Progenitor cell of endocrine pancreas (in vitro differentiated cells): Measurements from ENCODE around the gene LYSMD3. TPM values are rescaled to one million over a fixed set of nuclear protein-coding genes. Genes with fewer than 3 reads are reported as not detected.

Source experiments
- DNase-seq: peaks from one replicate; pipeline ENCODE4 v3.0.0; 2021; ENCODE audit warnings: low spot score; ENCODE audit not compliant: unreplicated experiment
- H3K27ac Mint-ChIP-seq: 2 replicates; pipeline ENCODE4 v1.8.0; 2021; ENCODE audit warnings: mild to moderate bottlenecking, moderate library complexity, mixed read lengths
- H3K27me3 Mint-ChIP-seq: 2 replicates; pipeline ENCODE4 v1.8.0; 2021; ENCODE audit warnings: mixed read lengths
- H3K36me3 Mint-ChIP-seq: 2 replicates; pipeline ENCODE4 v1.8.0; 2022; ENCODE audit warnings: mixed read lengths; ENCODE audit not compliant: insufficient read depth
- H3K4me1 Mint-ChIP-seq: 2 replicates; pipeline ENCODE4 v1.8.0; 2021; ENCODE audit warnings: low read depth, mixed read lengths
- H3K4me3 Mint-ChIP-seq: 2 replicates; pipeline ENCODE4 v1.8.0; 2021; ENCODE audit warnings: low read depth, mild to moderate bottlenecking, moderate library complexity, mixed read lengths
- H3K9me3 Mint-ChIP-seq: 2 replicates; pipeline ENCODE4 v1.8.0; 2021; ENCODE audit warnings: low read depth, mixed read lengths
- total RNA-seq: library from RNA; stranded (reverse); gene quantifications from 2 replicates; pipeline ENCODE4 v1.2.1, GENCODE V29; 2021
- TF ChIP-seq, protein P1 (sequence below): fragments of 200-600 bp; sonication (generic); IDR thresholded peaks from one replicate; pipeline ENCODE4 v1.5.0; 2021; ENCODE audit warnings: antibody characterized with exemption, mild to moderate bottlenecking; ENCODE audit not compliant: unreplicated experiment

Gene LYSMD3
- total RNA-seq, 1 donor from 2014 or later: 16.4 TPM

DNA sequence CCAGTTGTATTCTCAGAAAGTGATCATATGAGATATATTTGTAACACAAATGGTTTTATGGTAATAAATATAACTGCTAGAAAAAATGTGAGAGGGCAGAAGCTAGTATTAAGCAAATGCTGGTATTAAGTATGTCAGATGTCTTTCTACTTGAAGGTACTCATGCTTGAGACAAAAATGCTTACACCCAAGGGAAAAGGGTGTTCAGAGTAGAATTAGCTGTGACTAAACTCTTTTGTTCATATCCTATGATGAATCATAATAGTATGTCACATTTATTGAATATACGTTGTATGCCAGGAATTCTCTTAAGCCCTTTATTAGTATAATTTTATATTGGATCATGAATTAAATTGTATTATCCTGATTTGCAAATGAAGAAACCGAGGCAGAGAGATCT is 31.4 kb upstream of the LYSMD3 start:
- no peak for DNase-seq
- Mint-ChIP-seq H3K9me3 (peaks cover 7% of the 10 kb centered on the region), H3K27ac (no peak overlapping the region), H3K4me3 (no peak overlapping the region), H3K27me3 (peaks cover 7% of the 10 kb centered on the region), H3K4me1 (peaks cover 26% of the 10 kb centered on the region), H3K36me3 (peaks cover 7% of the 10 kb centered on the region)
- TF ChIP-seq, protein P1, sequence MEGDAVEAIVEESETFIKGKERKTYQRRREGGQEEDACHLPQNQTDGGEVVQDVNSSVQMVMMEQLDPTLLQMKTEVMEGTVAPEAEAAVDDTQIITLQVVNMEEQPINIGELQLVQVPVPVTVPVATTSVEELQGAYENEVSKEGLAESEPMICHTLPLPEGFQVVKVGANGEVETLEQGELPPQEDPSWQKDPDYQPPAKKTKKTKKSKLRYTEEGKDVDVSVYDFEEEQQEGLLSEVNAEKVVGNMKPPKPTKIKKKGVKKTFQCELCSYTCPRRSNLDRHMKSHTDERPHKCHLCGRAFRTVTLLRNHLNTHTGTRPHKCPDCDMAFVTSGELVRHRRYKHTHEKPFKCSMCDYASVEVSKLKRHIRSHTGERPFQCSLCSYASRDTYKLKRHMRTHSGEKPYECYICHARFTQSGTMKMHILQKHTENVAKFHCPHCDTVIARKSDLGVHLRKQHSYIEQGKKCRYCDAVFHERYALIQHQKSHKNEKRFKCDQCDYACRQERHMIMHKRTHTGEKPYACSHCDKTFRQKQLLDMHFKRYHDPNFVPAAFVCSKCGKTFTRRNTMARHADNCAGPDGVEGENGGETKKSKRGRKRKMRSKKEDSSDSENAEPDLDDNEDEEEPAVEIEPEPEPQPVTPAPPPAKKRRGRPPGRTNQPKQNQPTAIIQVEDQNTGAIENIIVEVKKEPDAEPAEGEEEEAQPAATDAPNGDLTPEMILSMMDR: no peak

DNA sequence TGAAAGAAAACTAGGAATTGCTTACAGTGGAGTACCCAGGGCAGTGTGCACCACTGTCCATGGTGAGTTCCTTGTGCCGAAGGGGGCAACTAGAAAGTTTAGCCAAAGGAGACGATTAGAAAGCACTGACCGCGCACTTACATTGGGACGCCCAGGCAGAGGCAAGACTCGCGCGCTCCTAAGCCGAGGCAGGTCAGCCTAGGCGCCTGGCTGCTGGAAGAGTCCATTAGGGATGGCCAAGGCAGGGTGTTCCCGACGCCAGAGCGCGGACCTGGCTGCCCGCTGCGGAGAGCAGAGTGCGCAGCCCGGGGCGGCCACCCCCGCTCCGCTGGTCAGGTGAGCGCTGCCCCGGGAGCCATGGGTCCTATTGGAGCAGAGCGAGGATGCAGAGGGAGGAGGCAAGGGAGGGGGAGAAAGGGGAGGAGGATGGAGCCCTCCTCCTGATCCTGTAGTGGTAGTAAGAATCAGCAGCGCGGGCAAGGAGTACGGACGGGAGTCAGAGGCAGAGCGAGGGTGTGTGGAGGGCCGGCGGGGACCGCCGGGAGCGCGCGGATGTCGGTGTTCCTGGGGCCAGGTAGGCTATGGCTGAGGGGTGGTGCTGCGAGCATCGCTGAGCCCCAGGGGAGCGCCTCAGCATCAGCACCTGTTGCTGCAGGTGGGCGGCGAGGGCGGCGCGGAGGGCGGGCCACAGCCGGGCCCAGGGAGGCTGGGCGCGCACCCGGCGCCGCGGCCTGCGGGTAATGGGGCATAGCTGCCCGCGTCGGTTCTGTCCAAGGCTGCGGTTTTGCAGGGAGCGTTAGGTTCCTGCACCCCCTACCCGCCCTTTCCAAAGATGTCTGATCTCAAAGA is 29.2 kb upstream of the LYSMD3 start, which contains the start of gene ADGRV1:
ADGRV1 (plus strand) TSS at position 454 of the 849 bp plus-strand sequence; CDS start at position 553, 99 bp downstream.
- no peaks in the 10 kb centered on the region for H3K36me3 Mint-ChIP-seq
- DNase-seq: peak; percentile 91
- H3K9me3 Mint-ChIP-seq: no peaks in the 10 kb centered on the region
- H3K4me3 Mint-ChIP-seq: peak within 1 kb of the TSS; percentile 91
- H3K27me3 Mint-ChIP-seq: peaks cover 7% of the 10 kb centered on the region
- peaks cover 32% of the 10 kb centered on the region for H3K4me1 Mint-ChIP-seq
- TF ChIP-seq, protein P1: no peak
- peak within 1 kb of the TSS; percentile 97 for H3K27ac Mint-ChIP-seq

DNA sequence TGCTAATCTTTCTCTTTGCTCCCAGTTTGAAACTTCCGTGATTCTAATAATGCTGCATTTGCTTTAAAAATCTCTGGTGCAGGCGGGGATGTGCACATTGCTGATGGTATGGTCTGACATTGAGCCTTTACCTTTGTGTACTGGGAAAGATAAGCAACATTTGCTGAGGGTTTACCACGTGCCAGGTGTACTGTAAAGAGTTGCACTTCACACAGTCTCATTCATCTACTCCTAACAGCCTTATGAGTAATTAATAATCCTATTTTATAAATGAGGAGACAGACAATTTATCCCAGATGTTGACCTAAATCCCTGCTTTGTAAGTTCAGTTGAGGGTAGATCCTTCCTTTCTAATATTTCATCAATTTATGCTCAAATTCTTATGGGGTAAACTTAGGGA is 28.5 kb upstream of the LYSMD3 start:
- H3K4me3 Mint-ChIP-seq: peak overlapping the region; percentile 91
- TF ChIP-seq, protein P1: no peak
- H3K27ac Mint-ChIP-seq: peak overlapping the region; percentile 97
- H3K27me3 Mint-ChIP-seq: peaks cover 7% of the 10 kb centered on the region
- H3K4me1 Mint-ChIP-seq: peaks cover 32% of the 10 kb centered on the region
- DNase-seq: no peak
- H3K36me3 Mint-ChIP-seq: no peaks in the 10 kb centered on the region
- no peaks in the 10 kb centered on the region for H3K9me3 Mint-ChIP-seq

DNA sequence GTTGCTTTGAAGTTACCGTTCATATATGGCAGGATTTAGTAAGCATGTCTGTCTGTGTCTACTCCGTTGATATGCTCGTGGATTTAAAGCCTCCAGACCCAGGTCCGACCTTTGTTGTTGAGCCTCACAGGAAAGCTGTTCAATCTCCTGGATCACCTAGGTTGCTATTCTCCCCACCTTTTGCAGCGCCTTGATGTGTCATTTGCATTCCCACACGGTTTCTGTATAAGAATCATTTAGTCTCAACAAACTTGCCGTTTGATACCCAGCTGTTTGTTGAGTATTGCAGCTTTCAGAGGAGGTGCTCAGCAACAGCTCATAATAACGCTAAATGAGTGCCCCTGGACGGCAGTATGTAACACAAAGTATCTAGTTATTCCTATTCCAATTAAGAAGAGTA is 28.0 kb upstream of the LYSMD3 start:
- DNase-seq: no peak
- Mint-ChIP-seq H3K9me3 (no peaks in the 10 kb centered on the region), H3K27ac (no peak overlapping the region), H3K4me1 (peaks cover 32% of the 10 kb centered on the region), H3K36me3 (no peaks in the 10 kb centered on the region), H3K4me3 (peak overlapping the region; percentile 91), H3K27me3 (peaks cover 7% of the 10 kb centered on the region)
- TF ChIP-seq, protein P1: no peak

DNA sequence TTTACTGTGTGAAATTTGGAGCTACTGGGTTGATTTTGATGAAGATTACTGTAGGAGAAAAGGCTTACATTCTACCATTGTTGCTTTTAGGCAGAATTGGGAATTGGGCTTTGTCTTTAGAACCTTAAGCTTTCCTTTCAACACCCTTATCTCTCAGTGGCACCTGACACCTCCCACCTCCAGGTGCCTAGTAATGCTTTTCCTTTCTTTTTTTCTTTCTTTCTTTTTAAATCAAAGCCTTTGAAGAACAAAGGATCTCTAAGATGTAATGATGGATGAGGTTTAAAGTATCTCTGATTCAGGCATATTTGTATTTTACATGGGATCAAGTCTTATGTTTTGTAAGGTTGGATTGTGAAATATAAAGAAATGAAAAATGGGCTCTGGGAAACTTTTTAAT is 26.3 kb upstream of the LYSMD3 start:
- TF ChIP-seq, protein P1: no peak
- H3K27ac Mint-ChIP-seq: no peak overlapping the region
- H3K4me3 Mint-ChIP-seq: no peak overlapping the region
- H3K27me3 Mint-ChIP-seq: peaks cover 7% of the 10 kb centered on the region
- H3K9me3 Mint-ChIP-seq: no peaks in the 10 kb centered on the region
- no peaks in the 10 kb centered on the region for H3K36me3 Mint-ChIP-seq
- DNase-seq: no peak
- H3K4me1 Mint-ChIP-seq: peaks cover 28% of the 10 kb centered on the region
